ENCODE measurements around the gene CDKN2AIPNL.
"Not testable (repeated sequence)": the region's sequence is repeated elsewhere in the genome, so short reads cannot be mapped to it uniquely, and the experiment has no call there.

Gene CDKN2AIPNL

GRCh38 chr5:134397196-134397595, 14.5 kb downstream of the CDKN2AIPNL start:
- DNase-seq, result no peak

GRCh38 chr5:134396274-134396673, 15.4 kb downstream of the CDKN2AIPNL start:
- DNase-seq, result no peak

- no peak for DNase-seq
These were observed 16.7 kb downstream of the CDKN2AIPNL start for GRCh38 chr5:134394932-134395331.

- no peak for DNase-seq
These were observed 19.4 kb downstream of the CDKN2AIPNL start for GRCh38 chr5:134392301-134392700.

GRCh38 chr5:134387443-134387842, 24.2 kb downstream of the CDKN2AIPNL start:
- DNase-seq, result no peak

- DNase-seq, result no peak
These were observed 27.5 kb downstream of the CDKN2AIPNL start for GRCh38 chr5:134383980-134384697.

- DNase-seq, result not testable (repeated sequence)
These were observed 29.5 kb downstream of the CDKN2AIPNL start for GRCh38 chr5:134382204-134382603.

- no peak for DNase-seq
These were observed 31.3 kb downstream of the CDKN2AIPNL start for GRCh38 chr5:134380346-134380745.

GRCh38 chr5:134374232-134374631, 37.4 kb downstream of the CDKN2AIPNL start:
- DNase-seq, result no peak

GRCh38 chr5:134373633-134374032, 38.0 kb downstream of the CDKN2AIPNL start:
- not testable (repeated sequence) for DNase-seq

- no peak for DNase-seq
These were observed 39.8 kb downstream of the CDKN2AIPNL start for GRCh38 chr5:134371834-134372340.

- peak; percentile 99 for DNase-seq
These were observed 40.5 kb downstream of the CDKN2AIPNL start, which contains the start of gene UBE2B for GRCh38 chr5:134370871-134371833. TSS of gene UBE2B (plus strand) at chr5:134371569. CDS start at chr5:134371596, 27 bp downstream.

- no peak for DNase-seq
These were observed 41.3 kb downstream of the CDKN2AIPNL start for GRCh38 chr5:134370311-134370870.

GRCh38 chr5:134365604-134366003, 46.1 kb downstream of the CDKN2AIPNL start:
- no peak for DNase-seq

- no peak for DNase-seq
These were observed 56.0 kb downstream of the CDKN2AIPNL start for GRCh38 chr5:134355681-134356080.
